Nephron (organoid): Measurements from ENCODE around the gene LRRC25.

Source experiments
- H3K27ac Mint-ChIP-seq, 3 experiments: 2 replicates each; pipeline ENCODE4 v1.8.0; 2020; ENCODE audit warnings: mixed read lengths in 3 of 3, mild to moderate bottlenecking in 2 of 3, moderate library complexity in 1 of 3
- H3K27me3 Mint-ChIP-seq: 2 replicates; pipeline ENCODE4 v1.8.0; 2021; ENCODE audit warnings: low read depth, mild to moderate bottlenecking, moderate library complexity, mixed read lengths
- H3K36me3 Mint-ChIP-seq: 2 replicates; pipeline ENCODE4 v1.8.0; 2020; ENCODE audit warnings: low read depth, mixed read lengths
- H3K4me1 Mint-ChIP-seq: 2 replicates; pipeline ENCODE4 v1.8.0; 2020; ENCODE audit warnings: mixed read lengths
- H3K4me3 Mint-ChIP-seq, 3 experiments: 2 replicates each; pipeline ENCODE4 v1.8.0; 2020; ENCODE audit warnings: mild to moderate bottlenecking in 3 of 3, mixed read lengths in 3 of 3, moderate library complexity in 2 of 3
- H3K9me3 Mint-ChIP-seq: 2 replicates; pipeline ENCODE4 v1.8.0; 2020; ENCODE audit warnings: mixed read lengths
- TF ChIP-seq, protein P1 (sequence below), 3 experiments: fragments of 200-600 bp; sonication (generic); IDR thresholded peaks; one replicate each; pipeline ENCODE4 v1.5.0; 2021; ENCODE audit warnings: antibody characterized with exemption in 3 of 3; ENCODE audit not compliant: unreplicated experiment in 3 of 3

The LRRC25 gene

DNA sequence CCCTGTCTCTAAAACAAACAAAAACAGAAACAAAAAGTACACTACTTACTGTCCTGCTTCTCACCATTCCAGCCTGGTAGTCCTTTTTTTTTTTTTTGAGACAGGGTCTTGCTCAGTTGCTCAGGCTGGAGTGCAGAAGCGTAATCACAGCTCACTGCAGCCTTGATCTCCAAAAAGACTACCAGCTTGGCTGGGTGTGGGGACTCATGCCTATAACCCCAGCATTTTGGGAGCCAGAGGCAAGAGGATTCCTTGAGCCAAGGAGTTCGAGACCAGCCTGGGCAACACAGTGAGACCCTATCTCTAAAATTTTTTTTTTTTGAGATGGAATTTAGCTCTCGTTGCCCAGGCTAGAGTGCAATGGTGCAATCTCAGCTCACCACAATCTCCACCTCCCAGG is 16.6 kb downstream of the LRRC25 start:
- Mint-ChIP-seq H3K27ac (peak overlapping the region in 1 of 3 experiments; percentile 79), H3K27me3 (peaks cover 6% of the 10 kb centered on the region), H3K9me3 (no peaks in the 10 kb centered on the region), H3K4me1 (peaks cover 21% of the 10 kb centered on the region), H3K36me3 (no peaks in the 10 kb centered on the region), H3K4me3 (no peak overlapping the region)
- TF ChIP-seq, protein P1, sequence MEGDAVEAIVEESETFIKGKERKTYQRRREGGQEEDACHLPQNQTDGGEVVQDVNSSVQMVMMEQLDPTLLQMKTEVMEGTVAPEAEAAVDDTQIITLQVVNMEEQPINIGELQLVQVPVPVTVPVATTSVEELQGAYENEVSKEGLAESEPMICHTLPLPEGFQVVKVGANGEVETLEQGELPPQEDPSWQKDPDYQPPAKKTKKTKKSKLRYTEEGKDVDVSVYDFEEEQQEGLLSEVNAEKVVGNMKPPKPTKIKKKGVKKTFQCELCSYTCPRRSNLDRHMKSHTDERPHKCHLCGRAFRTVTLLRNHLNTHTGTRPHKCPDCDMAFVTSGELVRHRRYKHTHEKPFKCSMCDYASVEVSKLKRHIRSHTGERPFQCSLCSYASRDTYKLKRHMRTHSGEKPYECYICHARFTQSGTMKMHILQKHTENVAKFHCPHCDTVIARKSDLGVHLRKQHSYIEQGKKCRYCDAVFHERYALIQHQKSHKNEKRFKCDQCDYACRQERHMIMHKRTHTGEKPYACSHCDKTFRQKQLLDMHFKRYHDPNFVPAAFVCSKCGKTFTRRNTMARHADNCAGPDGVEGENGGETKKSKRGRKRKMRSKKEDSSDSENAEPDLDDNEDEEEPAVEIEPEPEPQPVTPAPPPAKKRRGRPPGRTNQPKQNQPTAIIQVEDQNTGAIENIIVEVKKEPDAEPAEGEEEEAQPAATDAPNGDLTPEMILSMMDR (IDR thresholded peaks at IDR 0.05; ENCODE audit: unreplicated experiment in 3 of 3), result no peak

DNA sequence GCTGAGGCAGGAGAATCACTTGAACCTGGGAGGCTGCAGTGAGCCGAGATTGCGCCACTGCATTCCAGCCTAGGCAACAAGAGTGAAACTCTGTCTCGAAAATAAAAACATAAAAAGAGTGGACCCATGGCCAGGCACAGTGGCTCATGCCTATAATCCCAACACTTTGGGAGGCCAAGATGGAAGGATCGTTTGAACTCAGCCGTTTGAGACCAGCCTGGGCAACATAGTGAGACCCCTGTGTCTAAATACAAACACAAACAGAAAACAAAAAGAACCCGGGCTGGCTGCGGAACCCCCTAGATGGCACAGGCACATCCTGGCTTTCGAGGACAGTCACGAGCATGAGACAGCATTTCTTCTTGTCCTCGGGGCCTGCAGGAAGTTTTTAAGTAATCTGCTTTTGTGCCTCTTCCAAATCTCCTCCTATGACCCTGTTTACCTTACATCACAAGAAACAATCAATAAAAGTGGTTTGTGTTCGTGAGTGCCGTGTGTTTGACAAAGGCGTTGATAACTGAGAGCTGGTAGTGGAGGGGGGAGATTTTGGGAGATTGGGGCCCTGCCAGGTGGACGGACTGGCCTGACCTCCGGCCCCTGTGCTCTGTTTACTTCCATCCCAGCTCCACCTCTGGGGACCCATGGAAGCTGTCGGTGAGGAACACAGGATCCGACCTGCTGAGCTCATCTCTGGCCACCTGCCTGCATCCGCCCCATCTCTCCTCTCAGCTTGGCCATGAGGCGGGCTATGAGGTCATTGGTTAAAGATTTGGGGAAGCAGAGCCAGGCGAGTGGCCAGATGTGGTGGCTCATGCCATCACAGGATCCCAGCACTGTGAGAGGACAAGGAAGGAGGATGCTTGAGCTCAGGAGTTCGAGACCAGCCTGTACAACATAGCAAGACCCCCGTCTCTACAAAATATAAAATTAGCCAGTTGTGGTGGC is 17.3 kb downstream of the LRRC25 start:
- Mint-ChIP-seq H3K27me3 (peaks cover 4% of the 10 kb centered on the region), H3K27ac (peak overlapping the region; percentile 25 to 79 (median 50)), H3K36me3 (no peaks in the 10 kb centered on the region), H3K4me3 (no peak overlapping the region), H3K4me1 (peaks cover 15% of the 10 kb centered on the region), H3K9me3 (no peaks in the 10 kb centered on the region)
- TF ChIP-seq, protein P1 (IDR thresholded peaks at IDR 0.05; ENCODE audit: unreplicated experiment in 3 of 3), result no peak

DNA sequence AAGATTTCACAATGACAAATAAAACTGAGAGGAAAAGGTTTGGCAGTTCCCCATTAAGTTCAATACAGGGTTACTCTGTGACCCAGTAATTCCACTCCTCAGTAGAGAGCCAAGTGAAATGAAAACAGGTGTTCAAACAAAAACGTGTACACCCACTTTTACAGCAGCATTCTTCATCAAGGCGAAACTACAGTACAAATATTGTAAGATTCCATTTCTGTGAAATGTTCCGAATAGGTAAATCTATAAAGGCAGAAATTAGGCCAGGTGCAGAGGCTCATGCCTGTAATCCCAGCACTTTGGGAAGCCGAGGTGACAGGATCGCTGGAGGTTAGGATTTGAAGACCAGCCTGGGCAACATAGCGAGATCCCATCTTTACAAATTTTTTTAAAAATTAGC is 20.4 kb downstream of the LRRC25 start:
- Mint-ChIP-seq H3K9me3 (no peaks in the 10 kb centered on the region), H3K27ac (peak overlapping the region; percentile 61 to 88 (median 61)), H3K27me3 (no peaks in the 10 kb centered on the region), H3K36me3 (no peaks in the 10 kb centered on the region), H3K4me3 (no peak overlapping the region), H3K4me1 (peaks cover 21% of the 10 kb centered on the region)
- TF ChIP-seq, protein P1 (IDR thresholded peaks at IDR 0.05; ENCODE audit: unreplicated experiment in 3 of 3), result no peak

DNA sequence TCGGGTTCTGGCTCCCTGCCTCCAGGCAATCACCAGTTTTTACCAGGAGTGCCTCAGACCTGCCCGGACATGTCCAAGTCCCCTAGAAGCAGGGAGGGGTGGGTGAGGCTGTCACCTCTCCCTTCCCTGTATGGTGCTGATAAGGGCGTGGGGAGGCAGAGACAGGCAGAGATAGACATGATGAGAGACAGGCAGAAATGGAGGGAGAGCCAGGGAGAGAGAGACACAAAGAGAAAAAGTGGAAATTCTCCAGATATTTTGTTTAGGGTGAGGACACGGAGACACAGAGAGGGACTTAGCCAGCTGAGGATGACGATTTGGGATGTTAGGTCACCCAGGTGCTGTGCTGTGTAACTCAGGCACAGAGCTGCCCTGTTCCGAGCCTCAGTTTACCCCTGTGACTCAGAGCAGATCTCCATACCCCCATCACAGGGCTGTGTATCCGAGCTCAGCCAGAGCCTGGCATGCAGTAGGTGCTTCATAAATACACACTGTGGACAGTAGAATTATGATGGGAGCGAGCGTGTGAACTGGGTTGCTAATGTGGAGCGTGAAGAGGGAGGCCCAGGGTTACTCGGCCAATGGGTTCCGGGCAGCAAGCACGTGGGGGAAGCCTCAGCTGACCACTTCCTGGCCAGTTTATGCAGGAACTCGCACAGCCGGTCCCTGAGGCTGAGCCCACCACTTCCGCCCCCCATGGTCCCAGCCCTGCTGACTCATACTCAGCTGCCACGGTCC is 23.4 kb downstream of the LRRC25 start:
- no peak overlapping the region for H3K4me3 Mint-ChIP-seq
- H3K4me1 Mint-ChIP-seq, result peaks cover 19% of the 10 kb centered on the region
- TF ChIP-seq, protein P1 (IDR thresholded peaks at IDR 0.05; ENCODE audit: unreplicated experiment in 3 of 3), result no peak
- no peaks in the 10 kb centered on the region for H3K36me3 Mint-ChIP-seq
- no peaks in the 10 kb centered on the region for H3K27me3 Mint-ChIP-seq
- H3K9me3 Mint-ChIP-seq, result no peaks in the 10 kb centered on the region
- peak overlapping the region; percentile 44 to 91 (median 78) for H3K27ac Mint-ChIP-seq

DNA sequence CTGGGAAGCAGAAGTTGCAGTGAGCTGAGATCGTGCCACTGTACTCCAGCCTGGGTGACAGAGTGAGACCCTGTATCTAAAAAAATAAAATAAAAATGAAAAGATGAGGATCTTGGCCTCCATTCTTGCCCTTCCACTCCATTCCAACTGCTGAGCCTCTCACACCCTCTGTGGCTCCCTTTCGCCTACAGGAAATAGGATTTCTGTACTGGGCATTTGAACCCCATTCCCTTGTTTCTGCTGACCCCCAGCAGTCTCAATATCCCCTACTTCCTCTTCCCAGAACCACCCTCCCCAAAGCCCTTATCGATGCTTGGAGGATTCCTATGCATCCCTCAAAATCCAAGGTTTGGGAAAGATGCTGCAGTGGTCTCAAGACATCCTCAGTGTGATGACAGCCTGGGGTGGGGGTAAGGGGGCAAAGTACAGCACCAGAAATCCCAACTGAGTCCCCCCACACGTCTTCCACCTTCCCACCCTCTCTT is 24.0 kb downstream of the LRRC25 start:
- no peaks in the 10 kb centered on the region for H3K27me3 Mint-ChIP-seq
- H3K27ac Mint-ChIP-seq, result peak overlapping the region; percentile 44 to 91 (median 78)
- H3K36me3 Mint-ChIP-seq, result no peaks in the 10 kb centered on the region
- H3K4me3 Mint-ChIP-seq, result no peak overlapping the region
- H3K4me1 Mint-ChIP-seq, result peaks cover 19% of the 10 kb centered on the region
- no peaks in the 10 kb centered on the region for H3K9me3 Mint-ChIP-seq
- TF ChIP-seq, protein P1 (IDR thresholded peaks at IDR 0.05; ENCODE audit: unreplicated experiment in 3 of 3), result no peak
